IMR-90 (cell line): Measurements from ENCODE around the gene IFTAP. TPM values are rescaled to one million over a fixed set of nuclear protein-coding genes. Genes with fewer than 3 reads are reported as not detected.

ENCODE experiments used
- ATAC-seq: fragments of 200-7000 bp; cut with Tn5 transposase; 2 replicates; pipeline ENCODE4 v1.9.1; 2020; ENCODE audit warnings: low read depth, mild to moderate bottlenecking, moderate library complexity
- BruUV-seq: library from RNA; stranded (reverse); fragments of 400-500 nt; replicated peaks from 2 replicates; lab custom pipeline; 2021; lab: Mats Ljungman, UMichigan
- CTCF ChIA-PET: fragments of 300-600 bp; formaldehyde crosslinking; extraction: SDS; loops from one replicate; lab custom pipeline; 2021; ENCODE audit warnings: antibody characterized with exemption; lab: Yijun Ruan, JAX
- POLR2A ChIA-PET: fragments of 300-600 bp; sonication (Branson Sonifier 250); formaldehyde crosslinking; loops from one replicate; lab custom pipeline; 2022; ENCODE audit warnings: antibody characterized with exemption; ENCODE audit not compliant: unreplicated experiment; lab: Charles Lee
- DNase-seq: peaks from one replicate; pipeline ENCODE4 v3.0.0; 2013
- H2AFZ ChIP-seq: replicated peaks from 2 replicates; pipeline ENCODE3; 2013; ENCODE audit warnings: low read length, mild to moderate bottlenecking; ENCODE audit not compliant: poor library complexity
- H2AK5ac ChIP-seq: 2 replicates; pipeline ENCODE4 v1.6.1; 2013; ENCODE audit warnings: low read depth, low read length, inconsistent platforms
- H2AK9ac ChIP-seq: replicated peaks from 2 replicates; pipeline ENCODE3; 2013; ENCODE audit warnings: mild to moderate bottlenecking, low read depth, low read length, moderate library complexity; ENCODE audit not compliant: poor library complexity
- H2BK120ac ChIP-seq: 2 replicates; pipeline ENCODE4 v1.6.1; 2013; ENCODE audit warnings: low read depth, low read length, inconsistent platforms
- H2BK15ac ChIP-seq: 3 replicates; pipeline ENCODE4 v1.6.1; 2013; ENCODE audit warnings: low read depth, low read length, inconsistent platforms
- H2BK20ac ChIP-seq: 2 replicates; pipeline ENCODE4 v1.6.1; 2013; ENCODE audit warnings: low read depth, mild to moderate bottlenecking, inconsistent platforms, low read length, moderate library complexity
- H2BK5ac ChIP-seq: 2 replicates; pipeline ENCODE4 v1.6.1; 2013; ENCODE audit warnings: mild to moderate bottlenecking, low read depth, low read length, inconsistent platforms; ENCODE audit not compliant: poor library complexity, severe bottlenecking
- H3K14ac ChIP-seq: replicated peaks from 2 replicates; pipeline ENCODE4 v1.6.1; 2013; ENCODE audit warnings: low read depth, low read length, inconsistent platforms
- H3K18ac ChIP-seq: 2 replicates; pipeline ENCODE4 v1.6.1; 2013; ENCODE audit warnings: low read depth, low read length, control low read depth
- H3K23ac ChIP-seq: 2 replicates; pipeline ENCODE4 v1.6.1; 2013; ENCODE audit warnings: low read depth, low read length, inconsistent platforms
- H3K27ac ChIP-seq: 2 replicates; pipeline ENCODE4 v1.5.1; 2013; ENCODE audit warnings: mild to moderate bottlenecking, control low read depth, low read length; ENCODE audit not compliant: insufficient read depth
- H3K27me3 ChIP-seq: 2 replicates; pipeline ENCODE4 v1.6.1; 2013; ENCODE audit warnings: low read length; ENCODE audit not compliant: control insufficient read depth, insufficient read depth
- H3K36me3 ChIP-seq: 2 replicates; pipeline ENCODE4 v1.6.1; 2013; ENCODE audit warnings: low read length, mixed read lengths; ENCODE audit not compliant: control insufficient read depth, insufficient read depth
- H3K4ac ChIP-seq: 2 replicates; pipeline ENCODE4 v1.6.1; 2013; ENCODE audit warnings: low read depth, low read length, inconsistent platforms
- H3K4me1 ChIP-seq: 2 replicates; pipeline ENCODE4 v1.6.1; 2013; ENCODE audit warnings: low read length, mixed read lengths; ENCODE audit not compliant: control insufficient read depth, insufficient read depth
- H3K4me2 ChIP-seq: 2 replicates; pipeline ENCODE4 v1.6.1; 2013; ENCODE audit warnings: low read depth, mild to moderate bottlenecking, control low read depth, low read length, moderate library complexity
- H3K4me3 ChIP-seq: 2 replicates; pipeline ENCODE4 v1.5.1; 2013; ENCODE audit warnings: low read depth, mild to moderate bottlenecking, control low read depth, low read length, moderate library complexity; ENCODE audit not compliant: insufficient read depth
- H3K56ac ChIP-seq: 2 replicates; pipeline ENCODE4 v1.6.1; 2013; ENCODE audit warnings: low read length, inconsistent platforms; ENCODE audit not compliant: insufficient read depth; ENCODE audit errors: extremely low read depth
- H3K79me1 ChIP-seq, 2 experiments: 2 replicates each; pipeline ENCODE4 v1.6.1; 2013; ENCODE audit warnings: low read length in 2 of 2, inconsistent platforms in 1 of 2, low read depth in 1 of 2
- H3K9ac ChIP-seq: 2 replicates; pipeline ENCODE4 v1.6.1; 2013; ENCODE audit warnings: low read depth, low read length, control low read depth
- H3K9me1 ChIP-seq: 2 replicates; pipeline ENCODE4 v1.6.1; 2013; ENCODE audit warnings: low read length, inconsistent platforms; ENCODE audit not compliant: insufficient read depth
- H3K9me3 ChIP-seq: 2 replicates; pipeline ENCODE4 v1.6.1; 2013; ENCODE audit warnings: low read length; ENCODE audit not compliant: control insufficient read depth, insufficient read depth
- H4K20me1 ChIP-seq: 2 replicates; pipeline ENCODE4 v1.6.1; 2013; ENCODE audit warnings: low read length, inconsistent platforms; ENCODE audit not compliant: insufficient read depth
- H4K5ac ChIP-seq: 2 replicates; pipeline ENCODE4 v1.6.1; 2013; ENCODE audit warnings: mild to moderate bottlenecking, low read depth, low read length, control low read depth
- H4K8ac ChIP-seq, 2 experiments: 2 replicates each; pipeline ENCODE4 v1.6.1; 2013; ENCODE audit warnings: low read depth in 2 of 2, low read length in 2 of 2, control low read depth in 1 of 2, inconsistent platforms in 1 of 2
- H4K91ac ChIP-seq: 2 replicates; pipeline ENCODE4 v1.6.1; 2013; ENCODE audit warnings: low read depth, low read length, inconsistent platforms; ENCODE audit not compliant: insufficient read depth
- BHLHE40 ChIP-seq: fragments of 150-350 bp; IDR thresholded peaks from 2 replicates; pipeline ENCODE4 v1.6.1; 2016; ENCODE audit warnings: mild to moderate bottlenecking, low read depth, low read length
- CEBPB ChIP-seq: IDR thresholded peaks from 2 replicates; pipeline ENCODE4 v1.6.1; 2012; ENCODE audit warnings: low read depth, low read length, improper control_type of control experiment
- CHD1 ChIP-seq: IDR thresholded peaks from 2 replicates; pipeline ENCODE4 v1.6.1; 2012; ENCODE audit warnings: low read depth, low read length, improper control_type of control experiment
- CTCF ChIP-seq: conservative IDR thresholded peaks from 2 replicates; pipeline ENCODE4 v1.5.1; 2012; ENCODE audit warnings: mild to moderate bottlenecking, low read depth, low read length, improper control_type of control experiment
- ELK1 ChIP-seq: fragments of 150-350 bp; IDR thresholded peaks from 2 replicates; pipeline ENCODE4 v1.6.1; 2016; ENCODE audit warnings: low read depth, mild to moderate bottlenecking, low read length, moderate library complexity, borderline replicate concordance
- FOS ChIP-seq: fragments of 150-350 bp; IDR thresholded peaks from 2 replicates; pipeline ENCODE4 v1.6.1; 2016; ENCODE audit warnings: low read depth, low read length
- MAFK ChIP-seq: IDR thresholded peaks from 2 replicates; pipeline ENCODE4 v1.6.1; 2012; ENCODE audit warnings: low read depth, low read length, improper control_type of control experiment
- MAZ ChIP-seq: IDR thresholded peaks from 2 replicates; pipeline ENCODE4 v1.6.1; 2012; ENCODE audit warnings: low read depth, mild to moderate bottlenecking, low read length, improper control_type of control experiment, moderate library complexity, borderline replicate concordance
- MXI1 ChIP-seq: IDR thresholded peaks from 2 replicates; pipeline ENCODE4 v1.6.1; 2012; ENCODE audit warnings: low read depth, mild to moderate bottlenecking, low read length, moderate library complexity, borderline replicate concordance
- NFE2L2 ChIP-seq: fragments of 150-350 bp; IDR thresholded peaks from 2 replicates; pipeline ENCODE4 v1.6.1; 2016; ENCODE audit warnings: low read depth, mild to moderate bottlenecking, low read length
- POLR2A ChIP-seq: IDR thresholded peaks from 2 replicates; pipeline ENCODE4 v1.6.1; 2012; ENCODE audit warnings: mild to moderate bottlenecking, low read depth, low read length
- RAD21 ChIP-seq: IDR thresholded peaks from 2 replicates; pipeline ENCODE4 v1.6.1; 2012; ENCODE audit warnings: low read length, improper control_type of control experiment
- RCOR1 ChIP-seq: IDR thresholded peaks from 2 replicates; pipeline ENCODE4 v1.6.1; 2012; ENCODE audit warnings: mild to moderate bottlenecking, low read length, improper control_type of control experiment; ENCODE audit not compliant: insufficient replicate concordance
- RFX5 ChIP-seq: IDR thresholded peaks from 2 replicates; pipeline ENCODE4 v1.8.0; 2012; ENCODE audit warnings: low read depth, mild to moderate bottlenecking, low read length, moderate library complexity
- SMC3 ChIP-seq: fragments of 150-350 bp; IDR thresholded peaks from 2 replicates; pipeline ENCODE4 v1.6.1; 2016; ENCODE audit warnings: low read depth, mild to moderate bottlenecking, antibody characterized with exemption, low read length, moderate library complexity
- USF2 ChIP-seq: fragments of 150-350 bp; IDR thresholded peaks from 2 replicates; pipeline ENCODE4 v1.6.1; 2017; ENCODE audit warnings: mild to moderate bottlenecking, antibody characterized with exemption, low read length, low read depth
- WGBS, 2 experiments: methylation state at CpG; one replicate each; pipeline versions ENCODE4 v1.1.5 to v1.1.7; 2013; ENCODE audit warnings: missing lambda C conversion rate in 2 of 2; ENCODE audit not compliant: insufficient read length in 1 of 2; ENCODE audit errors: extremely low coverage in 2 of 2; 5-methylcytosine and 5-hydroxymethylcytosine counted together
- dilution Hi-C: fragments of 300-500 bp; cut with HindIII; formaldehyde crosslinking; loops from one replicate; pipeline ENCODE4 v1.14.3; 2018; ENCODE audit warnings: low sequenced_read_pairs; ENCODE audit not compliant: unreplicated experiment
- in situ Hi-C: fragments of 300-500 bp; cut with MboI; formaldehyde crosslinking; loops from 3 replicates; pipeline ENCODE4 v1.14.3; 2019; ENCODE audit warnings: low sequenced_read_pairs, inconsistent platforms, mixed read lengths
- intact Hi-C: fragments of 100-400 bp; cut with micrococcal nuclease; formaldehyde crosslinking; loops from 2 replicates; pipeline ENCODE4 v1.10.0; 2022
- polyA plus RNA-seq, 3 experiments: library from polyadenylated mRNA; depleted of rRNA; stranded (reverse); fragments of >200 nt; gene quantifications; 2 replicates each; pipeline ENCODE4 v1.2.3, GENCODE V29; 2012; ENCODE audit warnings: low replicate concordance in 1 of 3
- total RNA-seq: library from RNA; depleted of rRNA; stranded (reverse); fragments of >200 nt; gene quantifications from 2 replicates; pipeline ENCODE4 v1.2.3, GENCODE V29; 2012

IFTAP gene
- total and polyA plus RNA-seq, 2 of the 4 experiments (the other 2 are of a cell fraction) = 15.8 to 28.5 TPM

- H3K4me3 ChIP-seq = no peak overlapping the region
- CTCF ChIA-PET = no interaction called here
- H3K14ac ChIP-seq = no peak overlapping the region
- H2AFZ ChIP-seq = no peak overlapping the region
- no peaks in the 10 kb centered on the region for H3K9me1 ChIP-seq
- H3K4me1 ChIP-seq = no peaks in the 10 kb centered on the region
- H3K9me3 ChIP-seq = no peaks in the 10 kb centered on the region
- no peak overlapping the region for H4K8ac ChIP-seq
- in situ Hi-C loops = loop anchor here (5.0 kb wide), 1 partner anchor 47 kb away; no protein-coding TSS in a partner anchor
- no CpG with 5 or more reads among the region's 1 CpG for WGBS, 2 experiments
- no peak overlapping the region for H4K5ac ChIP-seq
- no peak overlapping the region for H4K91ac ChIP-seq
- no peaks in the 10 kb centered on the region for H3K79me1 ChIP-seq
- no peak overlapping the region for H3K23ac ChIP-seq
- ATAC-seq = no peak
- H3K56ac ChIP-seq = no peak overlapping the region
- H4K20me1 ChIP-seq = no peaks in the 10 kb centered on the region
- POLR2A ChIA-PET = no interaction called here
- BruUV-seq = no TSS peak
- H2BK5ac ChIP-seq = no peak overlapping the region
- intact Hi-C loops = no loop called here
- H2BK15ac ChIP-seq = no peak overlapping the region
- no peak overlapping the region for H2AK9ac ChIP-seq
- no peak overlapping the region for H2BK120ac ChIP-seq
- TF ChIP-seq CEBPB = no peak
- TF ChIP-seq NFE2L2 = no peak
- no peak for TF ChIP-seq MXI1
- TF ChIP-seq SMC3 = no peak
- no peak for TF ChIP-seq USF2
- no peak for TF ChIP-seq MAFK
- TF ChIP-seq RCOR1 = no peak
- no peak for TF ChIP-seq POLR2A
- TF ChIP-seq CHD1 = no peak
- TF ChIP-seq MAZ = no peak
- TF ChIP-seq BHLHE40 = no peak
- no peak for TF ChIP-seq RFX5
- TF ChIP-seq CTCF = no peak
- no peak for TF ChIP-seq RAD21
- TF ChIP-seq ELK1 = no peak
- no peak for TF ChIP-seq FOS
- no peaks in the 10 kb centered on the region for H3K36me3 ChIP-seq
- peaks cover 16% of the 10 kb centered on the region for H3K27me3 ChIP-seq
- no peak overlapping the region for H3K27ac ChIP-seq
- no peak overlapping the region for H3K4me2 ChIP-seq
- H3K9ac ChIP-seq = no peak overlapping the region
- H3K4ac ChIP-seq = no peak overlapping the region
- dilution Hi-C loops = no loop called here
- no peak overlapping the region for H2AK5ac ChIP-seq
- no peak overlapping the region for H3K18ac ChIP-seq
- H2BK20ac ChIP-seq = no peak overlapping the region
- no peak for DNase-seq
These were observed 105.9 kb downstream of the IFTAP start for GRCh38 chr11:36700246-36700645.
